HG03095 (cell line): Measurements from ENCODE around the gene NLGN3.
"Not testable (repeated sequence)": the region's sequence is repeated elsewhere in the genome, so short reads cannot be mapped to it uniquely, and the experiment has no call there.

Experiments used
- ATAC-seq: cut with Tn5 transposase; IDR thresholded peaks from one replicate; pipeline ENCODE4 v1.9.1; 2021; ENCODE audit warnings: moderate library complexity; ENCODE audit not compliant: unreplicated experiment

NLGN3 gene

GRCh38 chrX:71168134-71168533, 23.5 kb downstream of the NLGN3 start:
- ATAC-seq, result no peak

GRCh38 chrX:71169586-71169985, 24.9 kb downstream of the NLGN3 start:
- ATAC-seq, result no peak

DNA sequence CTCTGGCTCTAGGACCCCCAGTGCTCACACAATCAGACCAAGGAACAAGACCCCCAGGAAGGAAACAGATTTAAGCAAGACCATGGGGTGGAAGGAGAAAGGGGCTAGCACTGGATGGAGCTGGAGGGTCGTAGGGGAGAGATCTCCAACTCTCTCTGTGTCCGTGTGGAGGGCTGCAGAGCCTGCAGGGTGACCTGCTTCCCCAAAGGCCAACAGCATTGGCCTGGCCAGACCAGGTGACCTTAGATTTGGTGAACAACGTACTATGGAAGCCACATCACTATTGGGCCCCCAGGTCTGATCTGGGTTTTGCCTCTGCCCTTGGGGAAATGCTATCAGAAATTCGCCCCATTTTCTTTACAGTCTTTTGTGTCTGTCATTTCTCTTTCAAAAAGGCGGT, 26.0 kb downstream of the NLGN3 start:
- ATAC-seq, result no peak

DNA sequence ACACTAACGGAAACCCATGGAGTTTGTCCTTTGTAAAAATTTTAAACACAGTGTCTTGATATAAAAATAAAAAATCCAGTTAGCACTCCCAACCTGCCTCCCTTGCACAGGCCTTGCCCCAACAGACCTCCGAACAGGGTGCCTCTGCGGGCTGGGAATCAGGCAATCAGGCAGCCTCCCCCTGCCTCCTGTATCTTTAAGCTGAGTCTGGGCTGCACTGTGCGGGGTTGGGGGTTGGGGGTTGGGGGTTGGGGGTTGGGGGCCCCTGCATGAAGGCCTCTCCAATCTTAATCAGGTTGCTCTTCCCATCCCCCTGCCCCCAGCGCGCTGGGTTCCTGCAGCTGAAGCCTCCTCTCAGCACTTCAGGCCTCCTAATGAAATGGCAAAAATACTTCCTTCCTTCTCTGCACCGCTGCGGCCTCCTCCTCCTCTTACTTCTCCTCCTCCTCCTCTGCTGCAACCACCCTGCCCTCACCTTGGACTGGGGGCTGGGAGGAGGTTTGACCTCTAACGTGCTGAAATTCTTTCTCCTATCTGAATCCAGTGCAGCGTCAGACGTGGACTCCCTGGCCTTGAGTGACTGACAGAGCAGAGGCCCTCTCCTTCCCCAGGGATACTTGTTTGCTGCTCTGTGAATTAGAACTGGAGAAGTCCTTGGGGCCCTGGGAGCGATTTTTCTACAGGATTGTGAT, 26.6 kb downstream of the NLGN3 start:
- ATAC-seq, result no peak

- no peak for ATAC-seq
Measured at GRCh38 chrX:71173440-71173839, 28.8 kb downstream of the NLGN3 start.

- ATAC-seq, result no peak
Measured at GRCh38 chrX:71174795-71175194, 30.2 kb downstream of the NLGN3 start.

DNA sequence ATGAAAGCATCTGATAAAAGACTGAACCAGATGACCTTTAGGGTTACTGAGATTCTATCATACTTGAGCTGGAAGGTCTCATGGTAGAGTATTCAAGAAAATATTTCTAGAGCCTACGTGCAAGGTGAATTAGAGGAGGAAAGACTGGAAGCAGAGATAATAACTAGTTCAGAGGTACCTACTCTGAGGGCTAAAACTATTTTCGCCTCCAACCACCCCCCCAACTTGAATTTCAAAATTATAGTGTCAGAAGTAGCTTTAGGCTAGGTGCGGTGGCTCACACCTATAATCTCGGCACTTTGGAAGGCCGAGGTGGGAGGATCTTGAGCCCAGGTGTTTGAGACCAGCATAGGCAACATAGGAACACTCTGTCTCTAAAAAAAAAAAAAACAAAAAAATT, 30.9 kb downstream of the NLGN3 start:
- ATAC-seq, result no peak

- no peak for ATAC-seq
Measured at GRCh38 chrX:71177327-71177726, 32.7 kb downstream of the NLGN3 start.

DNA sequence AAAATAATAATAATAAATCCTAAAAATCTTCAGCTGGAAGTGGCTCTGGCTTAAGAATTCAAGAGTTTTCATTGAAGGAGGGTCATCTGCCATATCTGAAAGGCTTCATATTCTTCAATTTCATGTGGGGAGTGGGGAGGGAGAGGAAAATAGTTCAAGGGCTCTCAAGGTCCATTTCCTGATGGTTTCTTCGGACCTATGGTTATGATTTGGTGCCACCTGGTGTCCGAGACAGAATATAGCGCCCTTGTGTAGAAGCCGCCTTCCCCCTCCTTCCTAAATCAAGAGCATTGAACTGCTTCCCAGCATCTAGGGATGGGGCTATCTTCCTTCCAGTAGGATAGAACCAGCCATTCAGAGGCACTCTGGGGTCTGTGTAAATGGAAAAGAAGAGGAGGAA, 34.3 kb downstream of the NLGN3 start:
- no peak for ATAC-seq

DNA sequence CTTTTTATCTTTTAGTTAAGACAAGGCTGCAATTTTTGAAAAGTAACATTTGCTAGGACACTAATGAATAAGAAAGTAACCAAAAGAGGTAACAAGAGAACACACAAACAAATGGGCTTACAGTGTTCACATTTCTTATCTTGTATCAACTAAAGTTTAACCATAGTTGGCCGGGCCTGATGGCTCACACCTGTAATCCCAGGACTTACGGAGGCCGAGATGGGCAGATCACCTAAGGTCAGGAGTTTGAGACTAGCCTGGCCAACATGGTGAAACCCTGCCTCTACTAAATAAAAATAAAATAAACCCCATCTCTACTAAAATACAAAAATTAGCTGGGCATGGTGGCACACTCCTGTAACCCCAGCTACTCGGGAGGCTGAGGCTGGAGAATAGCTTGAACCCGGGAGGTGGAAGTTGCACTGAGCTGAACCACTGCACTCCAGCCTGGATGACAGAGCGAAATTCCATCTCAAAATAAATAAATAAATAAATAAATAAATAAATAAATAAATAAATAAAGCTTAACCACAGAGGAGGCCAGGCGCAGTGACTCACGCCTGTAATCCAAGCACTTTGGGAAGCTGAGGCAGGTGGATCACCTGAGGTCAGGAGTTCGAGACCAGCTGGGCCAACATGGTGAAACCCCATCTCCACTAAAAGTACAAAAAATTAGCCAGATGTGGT, 36.1 kb downstream of the NLGN3 start:
- ATAC-seq, result not testable (repeated sequence)

- ATAC-seq, result peak; percentile 41
Measured at GRCh38 chrX:71181558-71181909, 36.9 kb downstream of the NLGN3 start.

GRCh38 chrX:71181910-71182799, 37.5 kb downstream of the NLGN3 start:
- peak; percentile 86 for ATAC-seq

DNA sequence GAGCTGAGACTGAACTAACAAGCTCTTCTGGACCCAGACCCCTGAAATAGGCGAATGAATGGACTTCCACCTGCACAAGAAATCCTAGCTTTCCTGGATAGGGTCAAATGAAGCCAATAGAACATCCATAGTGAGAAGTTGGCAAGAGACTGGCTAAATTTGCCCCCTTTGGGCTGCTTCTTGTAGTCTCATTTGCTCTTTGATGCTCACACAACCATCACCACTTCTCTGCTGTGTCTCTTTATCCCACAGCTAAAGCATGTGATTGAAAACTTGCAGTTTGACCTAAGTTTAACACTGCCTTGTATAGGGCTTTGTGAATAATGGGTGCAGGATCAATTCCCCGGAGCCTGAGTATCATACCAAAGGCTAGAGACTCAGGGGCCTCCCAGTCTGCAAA, 38.2 kb downstream of the NLGN3 start:
- ATAC-seq, result no peak

DNA sequence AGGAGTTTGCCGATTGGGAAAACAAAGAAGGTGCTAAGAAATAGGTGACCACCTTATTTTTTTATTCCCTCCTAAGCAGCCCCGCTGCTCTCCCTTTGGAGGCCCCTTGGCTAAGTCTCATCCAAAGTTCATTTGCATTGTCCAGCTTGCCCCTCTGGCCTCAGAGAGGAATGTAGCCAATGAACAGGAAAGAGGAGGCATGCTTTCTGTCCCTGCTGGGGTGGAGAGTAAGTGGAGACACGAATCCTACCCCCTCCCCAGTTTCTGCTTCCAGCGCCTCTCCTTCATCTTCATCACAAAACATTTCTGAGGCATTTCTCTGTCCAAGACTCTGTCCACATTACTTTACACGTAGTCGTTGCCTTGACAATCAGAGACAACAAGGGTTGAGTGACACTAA, 38.7 kb downstream of the NLGN3 start:
- ATAC-seq, result no peak

GRCh38 chrX:71184092-71184491, 39.5 kb downstream of the NLGN3 start:
- ATAC-seq, result no peak

GRCh38 chrX:71184803-71185495, 40.3 kb downstream of the NLGN3 start:
- ATAC-seq, result no peak

DNA sequence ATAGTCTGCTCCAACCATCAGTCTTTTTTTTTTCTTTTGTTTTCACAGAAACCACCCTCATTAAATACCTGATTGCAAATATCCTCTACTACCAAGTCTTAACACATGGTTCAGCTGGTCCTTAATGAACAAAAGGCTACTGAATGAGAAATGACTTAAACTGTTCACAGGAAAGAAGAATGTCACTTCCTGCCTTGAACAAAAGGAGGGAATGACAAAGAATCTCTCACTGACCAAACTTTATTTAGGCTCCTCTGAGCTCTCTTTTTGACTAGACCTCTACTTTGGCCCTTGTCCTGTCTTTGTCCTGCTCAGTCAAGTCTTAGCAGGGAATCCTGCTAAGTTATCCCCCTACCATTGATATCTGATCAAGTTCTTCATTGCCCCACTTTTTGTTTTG, 46.6 kb downstream of the NLGN3 start:
- ATAC-seq, result no peak

- peak; percentile 55 for ATAC-seq
Measured at GRCh38 chrX:71195964-71196649, 51.5 kb downstream of the NLGN3 start.

DNA sequence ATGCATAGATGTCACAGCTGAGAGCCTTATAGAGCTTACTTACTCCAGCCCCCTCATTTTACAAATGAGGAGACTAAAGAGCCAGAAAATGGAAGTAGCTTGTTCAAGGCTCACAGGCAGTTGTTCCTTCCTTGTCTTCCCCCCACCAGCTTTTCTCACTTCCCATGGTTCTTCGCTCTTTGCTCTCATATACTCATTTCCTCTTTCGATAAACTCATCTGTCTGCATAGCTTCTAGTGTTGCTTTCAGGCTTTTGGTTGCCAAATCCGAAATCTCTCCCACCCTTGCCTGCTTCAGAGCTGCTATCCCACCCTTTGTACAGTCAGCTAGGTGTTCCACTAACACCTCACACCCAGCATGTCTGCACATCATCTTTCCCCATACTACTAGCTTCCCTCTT, 53.4 kb downstream of the NLGN3 start:
- peak; percentile 75 for ATAC-seq

DNA sequence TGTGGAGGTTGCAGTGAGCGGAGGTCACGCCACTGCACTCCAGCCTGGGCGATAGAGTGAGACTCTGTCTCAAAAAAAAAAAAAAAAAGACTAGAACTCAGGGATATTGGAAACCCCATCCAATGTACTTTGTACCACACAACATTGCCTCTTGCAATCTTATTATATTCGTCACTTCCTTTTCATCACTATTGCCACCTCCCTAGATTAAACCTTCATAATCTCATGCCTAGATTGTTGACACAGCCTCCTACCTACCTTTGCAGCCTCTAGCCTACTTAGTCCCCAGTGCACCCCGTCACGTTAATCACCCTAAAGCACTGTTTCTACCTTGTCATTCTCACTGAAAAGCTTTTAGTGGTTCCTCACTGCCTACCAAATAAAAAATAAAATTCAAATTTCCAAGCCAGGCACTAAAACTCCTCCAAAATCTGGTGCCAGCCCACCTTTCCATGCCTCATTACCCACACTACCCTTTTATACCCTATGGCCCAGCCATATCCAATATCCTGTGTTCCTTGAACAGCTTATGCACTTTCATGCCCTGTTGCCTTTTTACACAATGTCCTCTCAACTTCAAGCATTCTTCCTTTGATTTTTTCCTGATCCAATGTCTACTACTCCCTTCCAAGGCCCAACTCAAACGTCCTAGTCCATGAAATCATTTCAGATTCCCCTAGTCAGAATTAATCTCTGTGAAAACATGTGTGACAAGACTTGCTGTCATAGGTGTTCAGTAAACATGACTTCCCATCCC, 54.8 kb downstream of the NLGN3 start:
- ATAC-seq, result no peak
